Keratinocyte (primary cell): Measurements from ENCODE around the gene SLC12A5. TPM values are rescaled to one million over a fixed set of nuclear protein-coding genes. Genes with fewer than 3 reads are reported as not detected.

Experiments used
- DNase-seq: peaks from one replicate; pipeline ENCODE4 v3.0.0-alpha.2; 2011; ENCODE audit warnings: low read depth, missing footprints, low spot score
- FAIRE-seq: peaks from 2 replicates; lab custom pipeline; 2011; peaks lifted over from hg19 to GRCh38; lab: Jason Lieb, UNC
- H2AFZ ChIP-seq: 2 replicates; pipeline ENCODE4 v1.6.0; 2012; ENCODE audit warnings: low read length, control low read depth, inconsistent platforms; ENCODE audit not compliant: control insufficient read depth
- H3K27ac ChIP-seq: 2 replicates; pipeline ENCODE4 v1.5.1; 2011; ENCODE audit warnings: low read length; ENCODE audit not compliant: control insufficient read depth, insufficient read depth
- H3K27me3 ChIP-seq: 3 replicates; pipeline ENCODE4 v1.6.0; 2011; ENCODE audit warnings: low read length; ENCODE audit not compliant: control insufficient read depth, insufficient read depth; ENCODE audit errors: extremely low read depth
- H3K36me3 ChIP-seq, 2 experiments: 2 replicates in 1 of 2; 3 replicates in 1 of 2; pipeline ENCODE4 v1.5.1; 2011; ENCODE audit warnings: low read length in 2 of 2, mild to moderate bottlenecking in 1 of 2; ENCODE audit not compliant: control insufficient read depth in 2 of 2, insufficient read depth in 2 of 2; ENCODE audit errors: extremely low read depth in 1 of 2
- H3K4me1 ChIP-seq: 3 replicates; pipeline ENCODE4 v1.5.1; 2011; ENCODE audit warnings: low read length; ENCODE audit not compliant: control insufficient read depth, insufficient read depth; ENCODE audit errors: extremely low read depth
- H3K4me2 ChIP-seq: 3 replicates; pipeline ENCODE4 v1.6.0; 2011; ENCODE audit warnings: low read depth, low read length; ENCODE audit not compliant: control insufficient read depth, insufficient read depth; ENCODE audit errors: extremely low read depth
- H3K4me3 ChIP-seq, 3 experiments: fragments of 200-600 bp in 1 of 3; sonication (generic) in 1 of 3; 2 replicates in 2 of 3; 3 replicates in 1 of 3; pipeline ENCODE4 v1.5.1; 2011 to 2016; ENCODE audit warnings: low read length in 3 of 3, mild to moderate bottlenecking in 3 of 3, control low read depth in 2 of 3, inconsistent platforms in 1 of 3, low read depth in 1 of 3, mixed read lengths in 1 of 3, mixed run types in 1 of 3, moderate library complexity in 1 of 3; ENCODE audit not compliant: control insufficient read depth in 2 of 3, insufficient read depth in 2 of 3; ENCODE audit errors: extremely low read depth in 1 of 3
- H3K79me2 ChIP-seq: 2 replicates; pipeline ENCODE4 v1.6.0; 2012; ENCODE audit warnings: low read length; ENCODE audit not compliant: control insufficient read depth, insufficient read depth
- H3K9ac ChIP-seq: 3 replicates; pipeline ENCODE4 v1.6.0; 2011; ENCODE audit warnings: low read length; ENCODE audit not compliant: control insufficient read depth, insufficient read depth; ENCODE audit errors: extremely low read depth
- H3K9me1 ChIP-seq: 3 replicates; pipeline ENCODE4 v1.6.0; 2011; ENCODE audit warnings: low read length; ENCODE audit not compliant: control insufficient read depth, insufficient read depth; ENCODE audit errors: extremely low read depth
- H3K9me3 ChIP-seq: 2 replicates; pipeline ENCODE4 v1.5.1; 2012; ENCODE audit warnings: low read depth, low read length; ENCODE audit not compliant: control insufficient read depth
- H4K20me1 ChIP-seq: 3 replicates; pipeline ENCODE4 v1.6.0; 2011; ENCODE audit warnings: low read length; ENCODE audit not compliant: control insufficient read depth, insufficient read depth; ENCODE audit errors: extremely low read depth
- EZH2 ChIP-seq: IDR thresholded peaks from one replicate; pipeline ENCODE4 v1.6.1; 2012; ENCODE audit warnings: inconsistent platforms, mild to moderate bottlenecking, low read length, moderate library complexity
- dilution Hi-C: fragments of 300-500 bp; cut with MboI; formaldehyde crosslinking; loops from one replicate; pipeline ENCODE4 v1.7.0; 2020; ENCODE audit warnings: low sequenced_read_pairs; ENCODE audit not compliant: extremely low pct_ligation_motif_present
- polyA plus RNA-seq, 5 experiments: library from polyadenylated mRNA; depleted of rRNA in 3 of 5; stranded (reverse) in 3 of 5; stranded (forward) in 1 of 5; unstranded in 1 of 5; fragments of >200 nt; gene quantifications; 1 replicate in 1 of 5; 2 replicates in 3 of 5; 3 replicates in 1 of 5; pipeline versions ENCODE4 v1.2.1 to v1.2.3, GENCODE V29; 2011 to 2012; ENCODE audit warnings: missing spikeins in 2 of 5, low read depth in 1 of 5, low replicate concordance in 1 of 5
- TF ChIP-seq, protein P1 (sequence below), 3 experiments: IDR thresholded peaks in 1 of 3; conservative IDR thresholded peaks in 1 of 3; optimal IDR thresholded peaks in 1 of 3; 2 replicates in 2 of 3; 3 replicates in 1 of 3; pipeline versions ENCODE3 to v1.5.1; 2011; ENCODE audit warnings: low read length in 3 of 3, mild to moderate bottlenecking in 3 of 3, moderate library complexity in 2 of 3, control low read depth in 1 of 3, inconsistent platforms in 1 of 3; ENCODE audit not compliant: insufficient read depth in 2 of 3; ENCODE audit errors: extremely low read depth in 1 of 3

The SLC12A5 gene
- polyA plus RNA-seq, 1 donor (not counting 4 experiments of a cell fraction or from before 2014, with no cell fraction given): not detected

GRCh38 chr20:46031701-46032254 is 2.8 kb downstream of the SLC12A5 start:
- no peak for DNase-seq
- no peak overlapping the region for H2AFZ ChIP-seq
- H3K79me2 ChIP-seq: no peaks in the 10 kb centered on the region
- TF ChIP-seq, protein P1, sequence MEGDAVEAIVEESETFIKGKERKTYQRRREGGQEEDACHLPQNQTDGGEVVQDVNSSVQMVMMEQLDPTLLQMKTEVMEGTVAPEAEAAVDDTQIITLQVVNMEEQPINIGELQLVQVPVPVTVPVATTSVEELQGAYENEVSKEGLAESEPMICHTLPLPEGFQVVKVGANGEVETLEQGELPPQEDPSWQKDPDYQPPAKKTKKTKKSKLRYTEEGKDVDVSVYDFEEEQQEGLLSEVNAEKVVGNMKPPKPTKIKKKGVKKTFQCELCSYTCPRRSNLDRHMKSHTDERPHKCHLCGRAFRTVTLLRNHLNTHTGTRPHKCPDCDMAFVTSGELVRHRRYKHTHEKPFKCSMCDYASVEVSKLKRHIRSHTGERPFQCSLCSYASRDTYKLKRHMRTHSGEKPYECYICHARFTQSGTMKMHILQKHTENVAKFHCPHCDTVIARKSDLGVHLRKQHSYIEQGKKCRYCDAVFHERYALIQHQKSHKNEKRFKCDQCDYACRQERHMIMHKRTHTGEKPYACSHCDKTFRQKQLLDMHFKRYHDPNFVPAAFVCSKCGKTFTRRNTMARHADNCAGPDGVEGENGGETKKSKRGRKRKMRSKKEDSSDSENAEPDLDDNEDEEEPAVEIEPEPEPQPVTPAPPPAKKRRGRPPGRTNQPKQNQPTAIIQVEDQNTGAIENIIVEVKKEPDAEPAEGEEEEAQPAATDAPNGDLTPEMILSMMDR (optimal IDR thresholded peaks at IDR 0.05 in 1 of 3, IDR thresholded peaks at IDR 0.05 in 1 of 3, conservative IDR thresholded peaks at IDR 0.05 in 1 of 3; ENCODE audit: extremely low read depth in 1 of 3, insufficient read depth in 2 of 3, low read length in 3 of 3): no peak
- TF ChIP-seq EZH2: peak; percentile 89
- H3K27ac ChIP-seq: no peak overlapping the region
- H3K4me3 ChIP-seq: no peak overlapping the region
- no peaks in the 10 kb centered on the region for H3K4me1 ChIP-seq
- H3K9me1 ChIP-seq: no peaks in the 10 kb centered on the region
- H4K20me1 ChIP-seq: no peaks in the 10 kb centered on the region
- dilution Hi-C loops: no loop called here
- no peaks in the 10 kb centered on the region for H3K36me3 ChIP-seq
- H3K9ac ChIP-seq: no peak overlapping the region
- FAIRE-seq: no peak
- peak overlapping the region; percentile 60 for H3K4me2 ChIP-seq
- no peaks in the 10 kb centered on the region for H3K9me3 ChIP-seq
- H3K27me3 ChIP-seq: peaks cover 66% of the 10 kb centered on the region

DNA sequence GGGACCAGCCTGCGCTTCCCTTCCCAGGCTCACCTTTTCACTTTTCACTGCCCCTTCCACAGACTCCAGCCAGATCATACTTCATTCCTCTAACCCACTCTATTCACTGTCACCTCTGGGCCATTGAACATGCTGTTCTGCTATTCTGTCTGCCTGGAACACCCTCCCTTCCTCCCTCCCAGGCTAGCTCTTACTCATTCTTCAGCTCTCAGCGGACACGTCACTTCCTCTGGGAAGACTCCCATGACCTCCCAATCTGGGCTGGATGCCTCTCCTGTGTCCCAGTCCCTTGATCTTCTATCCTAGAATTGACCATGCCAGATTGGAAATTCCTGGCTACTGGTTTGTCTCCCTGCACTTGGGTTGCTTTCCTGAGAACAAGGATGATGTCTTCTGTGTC is 5.0 kb downstream of the SLC12A5 start:
- H3K9ac ChIP-seq: no peak overlapping the region
- H3K36me3 ChIP-seq: no peaks in the 10 kb centered on the region
- FAIRE-seq: no peak
- no peaks in the 10 kb centered on the region for H4K20me1 ChIP-seq
- no peaks in the 10 kb centered on the region for H3K79me2 ChIP-seq
- no peaks in the 10 kb centered on the region for H3K9me1 ChIP-seq
- dilution Hi-C loops: no loop called here
- no peak overlapping the region for H3K27ac ChIP-seq
- H3K4me2 ChIP-seq: no peak overlapping the region
- no peak overlapping the region for H2AFZ ChIP-seq
- no peak for DNase-seq
- TF ChIP-seq, protein P1 (optimal IDR thresholded peaks at IDR 0.05 in 1 of 3, IDR thresholded peaks at IDR 0.05 in 1 of 3, conservative IDR thresholded peaks at IDR 0.05 in 1 of 3; ENCODE audit: extremely low read depth in 1 of 3, insufficient read depth in 2 of 3, low read length in 3 of 3): no peak
- TF ChIP-seq EZH2: no peak
- H3K9me3 ChIP-seq: no peaks in the 10 kb centered on the region
- H3K27me3 ChIP-seq: peaks cover 51% of the 10 kb centered on the region
- no peaks in the 10 kb centered on the region for H3K4me1 ChIP-seq
- H3K4me3 ChIP-seq: no peak overlapping the region
